HG03521 (cell line): ENCODE data around the gene PRKD3.

Experiments used
- ATAC-seq: cut with Tn5 transposase; IDR thresholded peaks from one replicate; pipeline ENCODE4 v1.9.1; 2021; ENCODE audit warnings: mild to moderate bottlenecking, moderate library complexity; ENCODE audit not compliant: unreplicated experiment

Gene PRKD3

DNA sequence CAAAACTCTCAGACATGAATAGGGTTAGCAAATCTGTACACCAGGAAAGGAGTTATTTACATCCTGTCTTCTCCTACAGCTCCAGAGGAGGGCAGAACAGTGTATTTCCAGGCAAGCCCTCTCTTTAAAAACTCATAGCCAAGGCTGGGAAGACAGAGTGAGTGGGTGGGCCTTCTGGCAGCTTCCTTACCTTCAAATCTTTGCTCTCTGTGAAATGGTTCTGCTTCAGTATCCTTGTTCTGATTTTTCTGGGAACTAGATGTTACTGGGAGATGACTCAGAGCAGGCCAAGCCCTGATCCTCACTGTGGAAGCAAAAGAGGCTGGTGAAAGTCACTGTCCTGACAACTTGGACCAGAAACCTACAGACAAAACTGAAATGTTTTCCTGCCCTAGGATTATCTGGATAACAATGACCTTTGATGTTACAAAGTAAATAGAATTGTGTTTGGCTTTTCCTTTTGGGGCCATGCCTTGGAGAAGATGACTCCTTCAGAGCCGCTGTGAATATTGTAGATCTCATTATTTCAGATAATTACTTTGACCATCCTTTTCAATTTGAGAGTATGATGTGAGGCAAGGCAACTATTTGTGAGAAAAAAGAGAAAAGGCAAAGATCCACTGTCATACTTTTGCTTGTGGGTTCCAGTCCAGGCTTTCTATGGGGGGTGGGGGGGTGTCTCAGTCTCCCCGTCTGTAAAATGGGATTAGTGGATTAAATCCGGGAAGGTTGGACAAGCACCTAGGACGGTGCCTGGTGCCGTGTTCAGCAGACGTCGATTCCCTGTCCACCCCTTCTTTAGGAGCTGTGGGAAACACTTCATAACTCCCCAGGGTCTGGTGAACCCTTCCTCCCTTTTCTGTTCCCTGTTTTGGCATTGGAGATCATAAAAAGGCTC, 19.2 kb upstream of the PRKD3 start:
- ATAC-seq = no peak

DNA sequence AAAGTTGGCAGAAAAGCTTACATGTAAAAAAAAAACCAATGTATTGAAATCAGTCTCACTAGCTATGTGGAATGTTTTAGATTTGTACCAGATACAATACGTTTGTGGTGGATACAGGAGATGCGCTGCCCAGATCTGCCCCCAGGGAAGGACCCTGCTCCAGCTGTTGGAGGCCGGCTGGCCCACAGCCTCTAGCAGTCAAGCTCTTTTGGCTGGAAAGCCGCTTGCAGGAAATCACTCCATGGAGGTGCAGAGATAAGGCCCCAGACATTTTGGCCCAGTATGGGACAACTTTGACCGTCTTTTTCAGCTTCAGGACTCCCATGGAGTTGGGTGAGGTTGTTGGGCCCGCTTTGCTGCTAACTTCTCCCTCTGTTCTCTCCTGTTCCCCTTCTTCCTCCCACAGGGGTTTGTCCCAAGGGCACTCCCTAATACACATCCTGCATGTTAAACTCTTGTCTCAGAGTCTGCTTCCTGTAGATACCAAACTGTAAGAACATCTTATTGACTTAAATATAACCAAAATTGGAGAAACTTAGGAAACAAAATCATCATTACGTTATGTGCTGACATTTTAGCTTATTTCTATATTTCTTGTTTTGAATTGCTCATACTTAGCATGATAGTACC, 18.1 kb upstream of the PRKD3 start:
- ATAC-seq = no peak

DNA sequence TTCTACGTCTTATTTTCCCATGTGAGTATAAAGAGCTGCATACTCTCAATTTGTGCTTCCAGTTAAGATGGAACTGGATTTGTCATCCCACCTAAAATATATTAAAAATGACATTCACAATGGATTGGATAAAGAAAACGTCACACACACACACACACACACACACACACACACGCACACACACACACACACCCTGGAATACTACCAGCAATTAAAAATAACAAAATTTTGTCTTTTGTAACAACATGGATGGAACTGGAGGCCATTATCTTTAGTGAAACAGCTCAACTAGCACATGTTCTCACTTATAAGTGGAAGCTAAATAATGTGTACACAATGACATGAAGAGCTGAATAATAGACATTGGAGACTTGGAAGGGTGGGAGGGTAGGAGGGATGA, 16.0 kb upstream of the PRKD3 start:
- no peak for ATAC-seq

DNA sequence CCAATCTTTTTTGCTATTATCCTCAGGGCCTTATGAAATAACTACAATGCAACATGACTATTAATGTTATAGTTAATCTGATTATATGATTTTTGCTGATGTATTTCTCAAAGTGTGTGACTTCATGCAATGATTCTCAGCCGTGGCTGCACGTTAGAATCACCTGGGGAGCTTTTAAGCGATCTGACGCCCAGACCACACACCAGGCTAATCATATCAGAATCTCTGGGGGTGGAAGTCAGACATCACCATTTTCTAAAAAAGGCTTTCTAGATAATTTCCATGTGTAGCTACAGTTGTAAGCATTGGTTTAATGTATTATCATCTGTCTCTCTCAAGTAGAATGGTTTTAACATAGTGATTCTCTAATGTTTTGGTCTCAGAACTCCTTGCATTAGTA, 14.3 kb upstream of the PRKD3 start:
- ATAC-seq = no peak

DNA sequence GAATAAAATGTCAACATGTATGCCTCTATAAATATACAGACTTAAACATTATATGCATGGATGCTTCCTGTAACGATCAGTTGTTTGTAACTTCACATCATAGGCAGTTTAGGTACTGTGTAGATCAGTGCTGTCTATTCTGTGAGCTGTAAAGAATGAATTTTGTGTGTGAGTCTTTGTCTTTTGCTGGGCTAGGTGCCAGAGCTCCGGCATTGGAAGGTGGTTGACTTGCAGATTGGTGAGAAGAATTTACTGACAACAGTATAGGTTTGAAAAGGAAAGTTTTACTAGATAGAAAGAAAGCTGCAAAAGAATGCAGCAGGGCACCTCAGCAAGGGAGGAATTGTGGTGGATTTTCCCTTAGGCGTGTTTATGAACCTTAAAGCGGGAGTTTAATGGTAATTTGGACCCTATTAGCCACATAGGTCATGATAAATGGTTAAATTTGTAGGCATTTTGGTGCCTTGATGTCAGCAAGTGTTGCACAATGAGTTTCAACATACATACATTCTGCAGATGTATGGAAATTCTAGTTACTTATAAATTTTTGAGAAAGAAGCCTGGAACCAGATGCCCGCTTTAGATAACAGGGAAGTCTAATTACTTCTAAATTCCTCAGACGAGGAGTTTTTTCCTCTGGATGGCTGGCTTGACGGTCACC, 13.1 kb upstream of the PRKD3 start:
- ATAC-seq = no peak

DNA sequence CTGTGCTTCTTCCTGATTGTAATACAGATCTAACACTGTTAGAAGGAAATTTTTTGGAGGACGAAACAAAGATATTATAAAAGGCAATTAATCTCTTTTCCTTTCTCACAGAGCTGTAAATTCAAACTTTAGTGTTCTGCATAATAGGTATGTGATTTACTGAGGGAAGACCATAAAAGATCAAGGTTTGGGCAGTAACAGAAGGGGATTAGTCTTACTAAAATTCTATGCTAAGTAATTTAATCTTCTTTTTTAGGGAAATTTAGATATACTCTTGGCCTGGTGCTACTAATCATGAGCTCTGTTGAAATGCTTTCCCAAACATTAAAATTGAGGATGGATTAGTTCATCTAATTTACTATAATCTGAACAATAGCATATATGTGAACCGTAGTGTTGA, 11.0 kb upstream of the PRKD3 start:
- no peak for ATAC-seq

DNA sequence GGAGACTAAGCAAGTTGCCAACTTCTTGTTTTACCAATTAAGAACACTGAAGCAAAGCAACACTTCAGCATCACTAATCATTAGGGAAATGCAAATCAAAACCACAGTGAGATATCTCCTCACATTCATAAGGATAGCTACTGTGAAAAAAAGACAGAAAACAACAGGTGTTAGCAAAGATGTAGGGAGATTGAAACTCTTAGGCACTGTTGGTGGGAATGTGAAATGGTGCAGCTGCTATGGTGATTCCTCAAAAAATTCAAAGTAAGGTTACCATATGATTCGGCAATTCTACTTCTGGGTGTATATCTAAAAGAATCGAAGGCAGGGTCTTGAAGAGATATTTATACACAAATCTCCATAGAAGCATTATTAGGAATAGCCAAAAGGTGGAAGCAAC, 8.6 kb upstream of the PRKD3 start:
- ATAC-seq = no peak

DNA sequence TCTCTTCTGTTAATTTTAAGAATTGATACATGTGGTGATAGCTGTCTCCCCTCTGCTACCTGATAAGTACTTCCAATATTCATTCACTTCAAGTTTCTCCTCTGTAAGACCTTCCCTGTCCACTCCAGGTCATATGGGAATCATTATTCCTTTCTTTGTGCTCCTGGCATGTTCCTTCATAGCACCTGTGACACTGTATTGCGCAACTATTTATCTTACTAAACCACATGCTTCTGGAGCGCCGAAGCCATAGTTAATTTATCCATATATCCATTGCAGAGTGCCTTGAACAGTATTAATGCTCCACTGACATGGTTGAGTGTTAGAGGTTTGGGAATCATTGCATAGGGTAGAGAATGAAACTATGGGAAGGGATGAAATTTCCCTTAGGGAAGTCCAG, 7.9 kb upstream of the PRKD3 start:
- ATAC-seq = no peak

DNA sequence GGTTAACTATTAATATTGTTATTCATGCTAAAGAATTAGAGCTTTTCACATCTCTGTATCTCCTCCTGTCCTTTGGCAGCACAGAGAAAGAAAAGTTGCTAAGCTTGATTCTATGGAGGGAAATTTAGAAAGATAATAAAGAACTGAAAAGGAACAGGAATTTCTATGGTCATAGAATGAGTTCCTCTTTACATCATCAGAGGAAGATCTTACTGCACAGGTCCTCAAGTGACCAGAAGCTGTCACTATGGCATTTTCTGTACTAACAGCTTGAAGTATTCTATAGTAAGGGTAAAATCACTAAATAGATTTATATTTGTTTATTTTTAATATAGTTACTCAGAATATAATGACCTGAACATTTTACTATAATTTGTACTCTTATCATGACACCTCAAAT, 6.0 kb upstream of the PRKD3 start:
- no peak for ATAC-seq

DNA sequence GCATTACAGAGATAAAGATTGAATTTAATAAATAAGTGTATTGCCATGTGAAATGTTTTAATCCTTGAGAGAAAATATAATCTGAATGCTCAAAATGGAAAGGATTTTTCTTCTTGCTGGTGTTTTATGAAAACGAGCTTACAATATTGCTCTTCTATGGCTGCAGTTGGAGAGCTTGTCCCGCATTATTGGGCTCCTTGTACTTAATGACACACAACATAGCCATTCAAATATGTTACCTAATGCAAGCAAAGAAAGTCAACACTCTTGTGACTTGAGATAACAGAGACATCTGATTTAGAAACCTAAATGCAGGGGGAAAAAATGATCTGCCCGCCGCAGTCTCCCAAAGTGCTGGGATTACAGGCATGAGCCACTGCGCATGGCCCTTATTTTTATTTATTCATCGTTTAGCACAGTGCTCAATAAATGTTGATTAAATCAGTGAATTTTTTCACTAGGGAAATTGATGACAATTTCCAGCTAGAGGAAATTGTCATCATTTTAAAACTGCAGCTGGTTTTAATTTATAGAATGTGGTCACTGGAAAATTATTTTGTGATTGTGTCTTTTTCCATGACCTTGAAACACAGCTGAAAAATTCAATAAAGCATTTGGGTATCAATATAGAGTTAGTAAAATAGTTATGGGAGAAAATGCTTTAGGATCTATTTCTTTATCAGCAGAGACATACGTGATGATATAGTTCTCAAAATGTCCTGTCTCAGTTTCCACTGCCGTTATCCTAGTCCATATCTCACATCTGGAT, 2.4 kb upstream of the PRKD3 start:
- no peak for ATAC-seq

DNA sequence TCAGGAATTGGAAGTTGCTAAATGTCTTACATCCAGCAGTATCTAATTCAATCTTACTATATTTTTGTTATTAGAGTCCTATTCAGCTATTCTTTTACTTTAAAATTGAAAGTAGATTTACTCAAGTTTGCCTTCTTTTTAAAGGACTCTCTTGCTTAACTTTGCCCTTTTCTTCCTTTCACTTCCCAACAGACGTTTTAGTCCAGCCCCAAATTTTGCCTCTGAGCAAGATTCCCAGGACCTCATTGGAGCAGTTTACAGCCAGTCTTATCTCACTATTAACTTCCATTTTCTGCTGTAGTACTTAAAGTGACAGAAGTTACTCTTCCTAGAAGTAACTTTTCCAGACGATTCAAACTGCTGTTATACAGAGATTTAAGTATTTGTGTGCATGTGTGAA, 1.7 kb upstream of the PRKD3 start:
- ATAC-seq = no peak

DNA sequence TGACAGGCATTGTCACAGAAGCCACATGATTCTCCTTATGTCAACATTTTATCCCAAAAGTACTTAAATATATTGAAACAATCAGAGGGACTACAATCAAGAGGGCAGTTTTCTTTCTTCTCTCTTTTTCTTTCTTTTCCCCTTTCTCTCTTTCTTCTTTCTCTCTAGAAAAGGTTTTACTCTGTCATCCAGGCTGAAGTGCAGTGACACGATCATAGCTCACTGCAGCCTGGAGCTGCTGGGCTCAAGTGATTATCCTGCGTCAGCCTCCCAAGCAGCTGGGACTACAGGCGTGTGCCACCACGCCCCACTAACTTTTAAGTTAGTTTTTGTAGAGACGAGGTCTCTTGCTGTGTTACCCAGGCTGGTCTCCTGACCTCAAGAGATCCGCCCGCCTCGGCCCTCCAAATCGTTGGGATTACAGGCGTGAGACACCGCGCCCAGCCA, 1.0 kb upstream of the PRKD3 start:
- no peak for ATAC-seq

DNA sequence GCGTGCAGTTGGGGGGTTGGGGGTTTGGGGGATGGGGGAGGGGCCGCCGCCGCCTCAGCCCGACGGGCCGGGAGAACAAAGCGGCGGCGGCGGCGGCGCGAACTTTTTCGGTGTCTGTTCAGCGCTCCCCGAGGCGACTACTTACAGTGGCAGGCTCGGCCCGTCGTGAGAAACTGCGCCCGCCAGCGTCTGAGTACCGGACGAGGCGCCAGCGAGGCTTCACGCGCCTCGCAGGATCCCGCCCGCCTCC, 172 bp downstream of the PRKD3 start:
- ATAC-seq = no peak

DNA sequence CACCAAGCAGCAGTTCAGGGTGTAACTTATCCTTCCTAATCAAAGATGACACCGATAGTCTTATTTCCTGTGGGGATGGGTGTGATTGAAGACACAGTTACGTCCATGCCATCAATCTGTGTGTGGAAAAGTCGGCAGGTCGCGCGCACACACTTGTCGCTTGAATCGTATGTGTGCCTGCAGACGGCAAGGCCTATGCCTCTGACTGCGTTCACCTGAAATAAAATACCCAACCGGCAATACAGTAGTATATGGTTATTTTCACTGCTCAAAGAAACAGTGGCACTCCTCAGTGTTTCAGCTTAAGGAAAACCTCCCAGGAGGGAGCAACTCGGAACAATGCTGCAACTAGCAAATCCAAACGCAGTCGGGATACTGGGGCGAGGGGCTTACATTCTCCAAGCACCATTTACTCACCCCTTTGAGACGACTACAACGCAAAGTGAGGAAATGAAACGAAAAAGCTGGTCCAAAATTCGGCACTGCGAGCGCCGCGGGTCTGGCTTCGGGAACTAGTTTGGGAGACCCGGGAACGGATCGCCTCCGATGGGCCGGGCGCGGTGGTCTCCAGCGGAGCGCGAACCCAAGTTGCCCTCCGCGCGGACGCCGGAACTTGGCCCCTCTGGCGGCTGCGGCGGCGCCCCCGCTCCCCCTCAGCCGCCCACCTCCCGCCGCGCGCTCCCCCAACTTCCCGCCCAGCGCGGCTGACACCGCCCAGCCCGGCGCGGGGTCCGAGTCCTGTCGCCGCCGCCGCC, 675 bp downstream of the PRKD3 start:
- ATAC-seq = peak; percentile 29

DNA sequence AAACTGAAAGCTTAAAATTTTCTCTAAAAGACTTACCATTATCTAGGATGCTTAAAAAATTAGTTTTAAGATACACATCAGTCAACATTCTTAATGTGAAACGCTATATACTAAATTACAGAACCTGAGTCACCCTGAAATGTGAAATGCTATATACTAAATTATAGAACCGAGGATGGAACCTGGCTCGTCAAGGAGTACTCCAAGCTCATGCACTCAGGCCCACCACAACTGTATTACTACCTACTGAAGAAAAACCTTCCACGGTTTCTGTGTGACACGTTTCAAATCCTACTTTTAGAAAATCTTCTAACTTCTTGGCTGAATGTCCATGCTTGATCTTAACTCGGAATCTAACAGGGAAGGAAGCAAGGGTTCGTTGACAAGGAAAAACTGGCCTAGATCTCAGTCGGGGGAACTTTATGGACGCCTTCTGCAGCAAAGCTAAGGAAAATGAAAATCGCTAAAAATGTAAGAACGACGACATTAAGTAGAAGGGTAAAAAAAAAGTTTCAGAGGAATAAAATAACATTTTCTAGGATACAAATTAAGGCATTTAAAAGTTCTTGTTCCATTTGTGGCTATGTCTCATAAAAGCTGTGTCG, 1.4 kb downstream of the PRKD3 start:
- ATAC-seq = no peak

DNA sequence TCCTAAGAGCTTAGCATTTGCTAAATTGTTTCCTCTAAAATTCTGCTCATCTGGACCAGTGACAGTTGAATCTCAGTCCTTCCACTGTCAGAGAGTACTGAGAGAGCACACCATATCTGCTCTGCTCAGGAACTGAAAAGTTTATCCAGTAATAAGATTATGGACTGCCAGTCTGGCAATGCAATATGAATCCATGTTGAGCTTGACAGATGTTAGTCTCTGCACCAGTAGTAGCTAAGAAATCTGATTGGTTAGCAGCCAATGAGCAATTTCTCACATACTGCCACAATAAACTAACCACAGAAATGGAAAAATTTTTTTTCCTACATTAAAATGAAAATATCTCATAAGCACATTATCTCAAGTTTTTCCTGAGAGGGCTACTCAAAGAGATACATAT, 2.3 kb downstream of the PRKD3 start:
- no peak for ATAC-seq

DNA sequence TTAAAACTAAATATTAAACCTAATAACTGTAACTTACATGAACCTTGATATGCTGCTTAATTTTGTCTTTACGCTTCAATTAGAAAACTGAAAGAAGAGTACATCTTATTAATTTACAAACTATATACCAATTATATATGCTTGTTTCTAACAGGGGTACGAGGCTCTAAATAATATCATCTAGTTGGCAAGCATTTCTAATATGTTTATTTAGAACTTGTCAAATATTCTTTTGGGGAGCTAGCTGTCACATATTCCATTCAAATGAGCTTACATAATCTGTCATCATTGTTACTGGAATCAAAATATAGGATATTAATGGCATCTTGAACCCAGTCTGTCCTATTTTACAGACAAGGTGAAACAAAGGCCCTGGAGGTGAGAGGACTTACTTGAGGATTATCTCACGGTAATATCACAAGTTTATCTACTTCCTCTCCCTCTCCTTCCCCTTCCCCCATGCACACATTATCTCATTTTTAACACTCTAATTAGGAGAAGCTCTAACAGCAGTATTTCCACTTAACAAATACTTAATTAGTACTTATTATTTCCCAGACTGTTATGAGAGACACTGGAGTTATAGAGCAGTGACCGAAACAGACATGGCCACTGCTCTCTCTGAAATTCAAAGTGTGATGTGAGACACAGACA, 3.5 kb downstream of the PRKD3 start:
- ATAC-seq = no peak

DNA sequence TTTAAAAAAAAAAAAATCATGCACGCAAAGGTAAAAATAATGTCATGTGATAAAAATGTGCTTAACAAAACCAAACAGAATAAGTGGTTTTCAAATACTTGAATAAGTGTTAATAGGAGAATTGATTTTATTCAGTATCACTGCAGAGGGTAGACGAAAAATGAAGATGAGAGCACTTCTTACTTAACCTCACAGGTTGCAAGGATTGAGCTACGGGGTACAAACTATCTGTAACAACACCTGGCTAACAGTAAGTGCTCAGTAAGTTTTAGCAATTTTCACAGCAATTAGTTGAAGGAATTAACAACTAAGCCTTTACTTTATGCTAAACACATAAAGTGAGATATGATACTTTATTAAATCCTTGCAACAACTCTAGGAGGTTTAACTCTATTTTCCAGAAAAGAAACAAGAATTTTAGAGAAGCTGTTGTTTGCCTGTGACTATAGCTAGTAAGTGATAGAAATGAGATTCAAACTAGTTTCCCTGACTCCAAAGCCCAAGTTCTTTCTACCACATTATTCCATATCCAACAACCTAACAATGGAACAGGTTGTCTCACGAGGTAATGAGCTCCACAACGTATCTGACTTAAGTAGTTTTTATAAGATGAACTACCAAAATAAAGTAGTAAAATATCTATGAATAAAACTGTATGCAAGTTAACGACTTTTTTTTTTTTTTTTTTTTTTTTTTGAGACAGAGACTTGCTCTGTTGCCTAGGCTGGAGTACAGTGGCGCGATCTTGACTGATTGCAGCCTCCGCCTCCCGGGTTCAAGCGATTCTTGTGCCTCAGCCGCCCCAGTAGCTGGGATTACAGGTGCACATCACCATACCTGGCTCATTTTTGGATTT, 4.7 kb downstream of the PRKD3 start:
- no peak for ATAC-seq

DNA sequence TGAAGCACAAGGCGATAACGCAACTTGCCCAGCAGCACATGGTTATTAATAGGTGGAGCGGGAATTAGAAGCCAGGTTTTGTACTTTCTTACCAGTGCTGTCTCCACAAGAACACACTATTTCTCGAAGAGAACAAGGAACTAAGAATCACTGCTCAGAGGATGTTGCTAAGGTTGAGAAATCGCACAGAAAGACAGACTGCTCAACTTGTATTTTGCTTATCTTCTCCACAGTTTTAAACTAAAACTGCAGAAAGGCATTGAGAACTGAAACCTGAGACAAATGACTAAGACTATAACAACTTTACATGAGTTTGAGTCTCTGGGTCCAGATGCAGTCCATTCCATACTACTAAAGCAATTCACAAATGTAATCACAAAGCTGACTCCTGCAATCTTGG, 6.2 kb downstream of the PRKD3 start:
- peak; percentile 68 for ATAC-seq
